ENCODE measurements around the gene N4BP2L2.

DNA sequence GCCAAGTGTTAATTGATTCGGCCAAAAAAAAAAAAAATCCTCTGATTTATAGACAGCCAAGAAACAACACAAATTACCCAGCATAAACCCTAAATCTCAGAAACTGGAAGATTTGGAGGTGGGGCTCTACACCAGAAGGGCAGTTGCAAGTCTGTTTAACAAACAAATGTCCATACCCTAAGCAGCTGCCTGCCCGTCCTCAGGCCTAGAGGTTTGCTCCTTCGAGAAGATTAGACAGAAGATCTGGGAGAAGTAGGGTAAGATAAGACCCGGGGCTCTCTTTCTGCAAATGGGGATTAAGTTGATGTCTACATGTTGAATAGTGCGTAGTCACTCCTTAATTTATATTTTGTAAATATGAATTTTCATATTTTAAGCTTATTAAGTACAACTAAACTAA, 107.2 kb downstream of the N4BP2L2 start:
- TF ChIP-seq, protein P1, sequence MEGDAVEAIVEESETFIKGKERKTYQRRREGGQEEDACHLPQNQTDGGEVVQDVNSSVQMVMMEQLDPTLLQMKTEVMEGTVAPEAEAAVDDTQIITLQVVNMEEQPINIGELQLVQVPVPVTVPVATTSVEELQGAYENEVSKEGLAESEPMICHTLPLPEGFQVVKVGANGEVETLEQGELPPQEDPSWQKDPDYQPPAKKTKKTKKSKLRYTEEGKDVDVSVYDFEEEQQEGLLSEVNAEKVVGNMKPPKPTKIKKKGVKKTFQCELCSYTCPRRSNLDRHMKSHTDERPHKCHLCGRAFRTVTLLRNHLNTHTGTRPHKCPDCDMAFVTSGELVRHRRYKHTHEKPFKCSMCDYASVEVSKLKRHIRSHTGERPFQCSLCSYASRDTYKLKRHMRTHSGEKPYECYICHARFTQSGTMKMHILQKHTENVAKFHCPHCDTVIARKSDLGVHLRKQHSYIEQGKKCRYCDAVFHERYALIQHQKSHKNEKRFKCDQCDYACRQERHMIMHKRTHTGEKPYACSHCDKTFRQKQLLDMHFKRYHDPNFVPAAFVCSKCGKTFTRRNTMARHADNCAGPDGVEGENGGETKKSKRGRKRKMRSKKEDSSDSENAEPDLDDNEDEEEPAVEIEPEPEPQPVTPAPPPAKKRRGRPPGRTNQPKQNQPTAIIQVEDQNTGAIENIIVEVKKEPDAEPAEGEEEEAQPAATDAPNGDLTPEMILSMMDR (IDR thresholded peaks at IDR 0.05) = no peak
- TF ChIP-seq EP300 (IDR thresholded peaks at IDR 0.05) = no peak
- TF ChIP-seq POLR2AphosphoS5 (IDR thresholded peaks at IDR 0.05) = no peak
- TF ChIP-seq POLR2A (IDR thresholded peaks at IDR 0.05) = no peak

Data from stomach (tissue), 4 donors.